ENCODE results near the gene PDX1. TPM values are rescaled to one million over a fixed set of nuclear protein-coding genes. Genes with fewer than 3 reads are reported as not detected.

PDX1 gene
- total RNA-seq, 1 experiment from 2014 or later, result not detected

- TF ChIP-seq ARID4B (CRISPR knock-in tag; IDR thresholded peaks at IDR 0.05; ENCODE audit: borderline replicate concordance) (no peak), NR1H2 (CRISPR knock-in tag; IDR thresholded peaks at IDR 0.05) (no peak), MAX (CRISPR knock-in tag; IDR thresholded peaks at IDR 0.05) (no peak), PREB (CRISPR knock-in tag; IDR thresholded peaks at IDR 0.05; ENCODE audit: borderline replicate concordance) (no peak), ZSCAN18 (CRISPR knock-in tag; IDR thresholded peaks at IDR 0.05) (no peak)
Measured at GRCh38 chr13:27969866-27970229, 50.0 kb downstream of the PDX1 start (continued).

- H3K4me3 Mint-ChIP-seq, result peak overlapping the region; percentile 47
- no peak overlapping the region for H3K27ac Mint-ChIP-seq
- ATAC-seq (no peak), DNase-seq (ENCODE audit: low spot score) (no peak)
- ChIA-PET POLR2A (no interaction called here), CTCF (interaction anchor here (0.6 to 6.1 kb wide), 8 partner anchors 9 to 609 kb away, joined by 3 to 53 read pairs (median 12); no protein-coding TSS in a partner anchor)
- no peaks in the 10 kb centered on the region for H3K9me3 Mint-ChIP-seq
- no peak for TF ChIP-seq E2F4 (CRISPR knock-in tag; IDR thresholded peaks at IDR 0.05; ENCODE audit: borderline replicate concordance, low read depth)
- TF ChIP-seq EMX1 (CRISPR knock-in tag; IDR thresholded peaks at IDR 0.05), result no peak
- no peak for TF ChIP-seq ZNF219 (CRISPR knock-in tag; IDR thresholded peaks at IDR 0.05; ENCODE audit: borderline replicate concordance)
- TF ChIP-seq ZSCAN18 (CRISPR knock-in tag; IDR thresholded peaks at IDR 0.05), result no peak
- TF ChIP-seq E2F1 (CRISPR knock-in tag; IDR thresholded peaks at IDR 0.05), result no peak
- no peak for TF ChIP-seq SMAD3 (CRISPR knock-in tag; IDR thresholded peaks at IDR 0.05; ENCODE audit: borderline replicate concordance)
- no peak for TF ChIP-seq USF2 (CRISPR knock-in tag; IDR thresholded peaks at IDR 0.05)
- no peak for TF ChIP-seq CBFB (CRISPR knock-in tag; IDR thresholded peaks at IDR 0.05; ENCODE audit: low read depth)
- TF ChIP-seq FOXP1 (CRISPR knock-in tag; IDR thresholded peaks at IDR 0.05; ENCODE audit: borderline replicate concordance), result no peak
- no peak for TF ChIP-seq ZNF138 (CRISPR knock-in tag; conservative IDR thresholded peaks at IDR 0.05)
- no peak for TF ChIP-seq HMGA2 (CRISPR knock-in tag; IDR thresholded peaks at IDR 0.05)
- TF ChIP-seq FOXK1 (CRISPR knock-in tag; IDR thresholded peaks at IDR 0.05), result no peak
- TF ChIP-seq MXD4 (CRISPR knock-in tag; IDR thresholded peaks at IDR 0.05; ENCODE audit: borderline replicate concordance), result no peak
- TF ChIP-seq ZMAT4 (CRISPR knock-in tag; IDR thresholded peaks at IDR 0.05), result no peak
- H3K4me1 Mint-ChIP-seq, result peaks cover 61% of the 10 kb centered on the region
- H3K27me3 Mint-ChIP-seq (ENCODE audit: low read depth), result peaks cover 100% of the 10 kb centered on the region
- peaks cover 2% of the 10 kb centered on the region; the same call in 1 of the 2 replicates for H3K36me3 Mint-ChIP-seq
Measured at GRCh38 chr13:27970382-27971235, 50.8 kb downstream of the PDX1 start.

Measured in WTC11 (cell line).